ENCODE results near the gene EXOC3L2. TPM values are rescaled to one million over a fixed set of nuclear protein-coding genes. Genes with fewer than 3 reads are reported as not detected.

The EXOC3L2 gene
- total RNA-seq, 1 donor from 2014 or later, result 1.8 TPM

- DNase-seq, result no peak
- Histone ChIP-seq H3K27me3 (ENCODE audit: low read depth) (no peaks in the 10 kb centered on the region), H3K36me3 (peaks cover 9% of the 10 kb centered on the region), H3K27ac (replicated peaks) (no peak overlapping the region), H3K9me3 (replicated peaks) (no peaks in the 10 kb centered on the region), H3K4me1 (peaks cover 30% of the 10 kb centered on the region), H3K4me3 (no peak overlapping the region)
- intact Hi-C loops (cut with micrococcal nuclease), result no loop called here
- no peak for TF ChIP-seq CTCF (IDR thresholded peaks at IDR 0.05; ENCODE audit: borderline replicate concordance)
These were observed 11.6 kb upstream of the EXOC3L2 start for GRCh38 chr19:45256836-45257235.

GRCh38 chr19:45255611-45256157, 10.5 kb upstream of the EXOC3L2 start:
- H3K27ac ChIP-seq (replicated peaks), result no peak overlapping the region
- H3K27me3 ChIP-seq (ENCODE audit: low read depth), result no peaks in the 10 kb centered on the region
- H3K9me3 ChIP-seq (replicated peaks), result no peaks in the 10 kb centered on the region
- no peak for DNase-seq
- H3K36me3 ChIP-seq, result peaks cover 5% of the 10 kb centered on the region
- peaks cover 39% of the 10 kb centered on the region for H3K4me1 ChIP-seq
- intact Hi-C loops (cut with micrococcal nuclease), result no loop called here
- TF ChIP-seq CTCF (IDR thresholded peaks at IDR 0.05; ENCODE audit: borderline replicate concordance), result no peak
- H3K4me3 ChIP-seq, result no peak overlapping the region

GRCh38 chr19:45254044-45254531, 8.9 kb upstream of the EXOC3L2 start:
- Histone ChIP-seq H3K9me3 (replicated peaks) (no peaks in the 10 kb centered on the region), H3K4me3 (no peak overlapping the region), H3K27me3 (ENCODE audit: low read depth) (no peaks in the 10 kb centered on the region), H3K4me1 (peaks cover 46% of the 10 kb centered on the region), H3K36me3 (peaks cover 4% of the 10 kb centered on the region), H3K27ac (replicated peaks) (no peak overlapping the region)
- no peak for DNase-seq
- intact Hi-C loops (cut with micrococcal nuclease), result no loop called here
- peak; percentile 24 for TF ChIP-seq CTCF (IDR thresholded peaks at IDR 0.05; ENCODE audit: borderline replicate concordance)

- Histone ChIP-seq H3K27me3 (ENCODE audit: low read depth) (no peaks in the 10 kb centered on the region), H3K36me3 (no peaks in the 10 kb centered on the region), H3K4me3 (peak overlapping the region; percentile 78), H3K9me3 (replicated peaks) (no peaks in the 10 kb centered on the region), H3K4me1 (peaks cover 49% of the 10 kb centered on the region), H3K27ac (replicated peaks) (no peak overlapping the region)
- DNase-seq, result no peak
- intact Hi-C loops (cut with micrococcal nuclease), result no loop called here
- no peak for TF ChIP-seq CTCF (IDR thresholded peaks at IDR 0.05; ENCODE audit: borderline replicate concordance)
These were observed 8.3 kb upstream of the EXOC3L2 start for GRCh38 chr19:45253396-45254027.

GRCh38 chr19:45251452-45252354, 6.5 kb upstream of the EXOC3L2 start:
- no peaks in the 10 kb centered on the region for H3K36me3 ChIP-seq
- intact Hi-C loops (cut with micrococcal nuclease), result no loop called here
- peak overlapping the region; percentile 78 for H3K4me3 ChIP-seq
- H3K27me3 ChIP-seq (ENCODE audit: low read depth), result no peaks in the 10 kb centered on the region
- peaks cover 54% of the 10 kb centered on the region for H3K4me1 ChIP-seq
- no peak for DNase-seq
- peak overlapping the region; percentile 83 for H3K27ac ChIP-seq (replicated peaks)
- no peak for TF ChIP-seq CTCF (IDR thresholded peaks at IDR 0.05; ENCODE audit: borderline replicate concordance)
- no peaks in the 10 kb centered on the region for H3K9me3 ChIP-seq (replicated peaks)

All from left ventricle myocardium inferior (tissue), 1 donor.